HEK293 (cell line): Measurements from ENCODE around the gene CHKA.

ENCODE experiments used
- KLF10 ChIP-seq: fragments of 450-650 bp; IDR thresholded peaks from 2 replicates; pipeline ENCODE4 v1.5.1; 2018; ENCODE audit warnings: missing biosample characterization, mild to moderate bottlenecking, missing genetic modification characterization
- ZNF140 ChIP-seq: fragments of 450-650 bp; formaldehyde crosslinking; IDR thresholded peaks from 2 replicates; pipeline ENCODE4 v1.5.1; 2016; ENCODE audit warnings: missing biosample characterization, missing genetic modification characterization
- ZNF23 ChIP-seq: fragments of 450-650 bp; formaldehyde crosslinking; IDR thresholded peaks from 2 replicates; pipeline ENCODE4 v1.5.1; 2016; ENCODE audit warnings: missing biosample characterization, missing genetic modification characterization, borderline replicate concordance
- ZNF324 ChIP-seq: fragments of 450-650 bp; formaldehyde crosslinking; IDR thresholded peaks from 2 replicates; pipeline ENCODE4 v1.5.1; 2016; ENCODE audit warnings: missing biosample characterization, missing genetic modification characterization
- ZNF747 ChIP-seq: fragments of 450-650 bp; formaldehyde crosslinking; IDR thresholded peaks from 2 replicates; pipeline ENCODE4 v1.5.1; 2016; ENCODE audit warnings: missing biosample characterization, missing genetic modification characterization
- ZXDB ChIP-seq: fragments of 450-650 bp; formaldehyde crosslinking; IDR thresholded peaks from 2 replicates; pipeline ENCODE4 v1.5.1; 2016; ENCODE audit warnings: missing biosample characterization, missing genetic modification characterization
- TF ChIP-seq, protein P1 (sequence below): fragments of 450-650 bp; formaldehyde crosslinking; IDR thresholded peaks from 2 replicates; pipeline ENCODE4 v1.5.1; 2016; ENCODE audit warnings: missing biosample characterization, missing genetic modification characterization
- TF ChIP-seq, protein P2 (sequence below): fragments of 450-650 bp; formaldehyde crosslinking; IDR thresholded peaks from 2 replicates; pipeline ENCODE4 v1.5.1; 2016; ENCODE audit warnings: missing biosample characterization, missing genetic modification characterization
- TF ChIP-seq, protein P3 (sequence below): fragments of 450-650 bp; formaldehyde crosslinking; IDR thresholded peaks from 2 replicates; pipeline ENCODE4 v1.5.1; 2017; ENCODE audit warnings: missing biosample characterization, missing genetic modification characterization
- TF ChIP-seq, protein P4 (sequence below): fragments of 450-650 bp; IDR thresholded peaks from 2 replicates; pipeline ENCODE4 v1.5.1; 2018; ENCODE audit warnings: missing biosample characterization, mild to moderate bottlenecking, missing genetic modification characterization
- TF ChIP-seq, protein P5 (sequence below): sonication (generic); formaldehyde crosslinking; IDR thresholded peaks from 2 replicates; pipeline ENCODE4 v1.8.1; 2022; ENCODE audit warnings: mild to moderate bottlenecking, moderate library complexity, missing genetic modification reagents

DNA sequence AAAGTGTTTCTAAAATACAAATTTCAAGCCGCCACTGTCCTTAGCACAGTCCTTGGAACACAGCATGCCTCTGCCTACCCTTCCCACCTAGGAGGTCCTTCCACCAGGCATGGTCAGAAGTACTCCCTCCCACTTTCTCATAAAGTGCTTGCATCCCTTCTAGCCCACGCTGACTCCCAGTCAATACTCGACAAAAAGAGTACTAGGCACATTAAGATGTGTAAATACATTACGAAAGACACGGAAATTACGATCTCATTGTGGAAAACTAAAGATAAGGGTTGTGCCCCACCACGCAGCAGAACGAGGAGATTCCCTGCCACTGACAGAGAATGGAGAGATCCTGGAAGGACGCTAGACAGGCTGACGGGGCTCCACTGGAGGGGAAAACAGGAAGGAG lies 13.5 kb downstream of the CHKA start:
- TF ChIP-seq ZXDB: no peak
- TF ChIP-seq, protein P1, sequence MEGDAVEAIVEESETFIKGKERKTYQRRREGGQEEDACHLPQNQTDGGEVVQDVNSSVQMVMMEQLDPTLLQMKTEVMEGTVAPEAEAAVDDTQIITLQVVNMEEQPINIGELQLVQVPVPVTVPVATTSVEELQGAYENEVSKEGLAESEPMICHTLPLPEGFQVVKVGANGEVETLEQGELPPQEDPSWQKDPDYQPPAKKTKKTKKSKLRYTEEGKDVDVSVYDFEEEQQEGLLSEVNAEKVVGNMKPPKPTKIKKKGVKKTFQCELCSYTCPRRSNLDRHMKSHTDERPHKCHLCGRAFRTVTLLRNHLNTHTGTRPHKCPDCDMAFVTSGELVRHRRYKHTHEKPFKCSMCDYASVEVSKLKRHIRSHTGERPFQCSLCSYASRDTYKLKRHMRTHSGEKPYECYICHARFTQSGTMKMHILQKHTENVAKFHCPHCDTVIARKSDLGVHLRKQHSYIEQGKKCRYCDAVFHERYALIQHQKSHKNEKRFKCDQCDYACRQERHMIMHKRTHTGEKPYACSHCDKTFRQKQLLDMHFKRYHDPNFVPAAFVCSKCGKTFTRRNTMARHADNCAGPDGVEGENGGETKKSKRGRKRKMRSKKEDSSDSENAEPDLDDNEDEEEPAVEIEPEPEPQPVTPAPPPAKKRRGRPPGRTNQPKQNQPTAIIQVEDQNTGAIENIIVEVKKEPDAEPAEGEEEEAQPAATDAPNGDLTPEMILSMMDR: no peak
- TF ChIP-seq ZNF23: no peak
- TF ChIP-seq, protein P2, sequence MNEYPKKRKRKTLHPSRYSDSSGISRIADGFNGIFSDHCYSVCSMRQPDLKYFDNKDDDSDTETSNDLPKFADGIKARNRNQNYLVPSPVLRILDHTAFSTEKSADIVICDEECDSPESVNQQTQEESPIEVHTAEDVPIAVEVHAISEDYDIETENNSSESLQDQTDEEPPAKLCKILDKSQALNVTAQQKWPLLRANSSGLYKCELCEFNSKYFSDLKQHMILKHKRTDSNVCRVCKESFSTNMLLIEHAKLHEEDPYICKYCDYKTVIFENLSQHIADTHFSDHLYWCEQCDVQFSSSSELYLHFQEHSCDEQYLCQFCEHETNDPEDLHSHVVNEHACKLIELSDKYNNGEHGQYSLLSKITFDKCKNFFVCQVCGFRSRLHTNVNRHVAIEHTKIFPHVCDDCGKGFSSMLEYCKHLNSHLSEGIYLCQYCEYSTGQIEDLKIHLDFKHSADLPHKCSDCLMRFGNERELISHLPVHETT: no peak
- no peak for TF ChIP-seq ZNF140 (tag by site-specific recombination)
- TF ChIP-seq, protein P3, sequence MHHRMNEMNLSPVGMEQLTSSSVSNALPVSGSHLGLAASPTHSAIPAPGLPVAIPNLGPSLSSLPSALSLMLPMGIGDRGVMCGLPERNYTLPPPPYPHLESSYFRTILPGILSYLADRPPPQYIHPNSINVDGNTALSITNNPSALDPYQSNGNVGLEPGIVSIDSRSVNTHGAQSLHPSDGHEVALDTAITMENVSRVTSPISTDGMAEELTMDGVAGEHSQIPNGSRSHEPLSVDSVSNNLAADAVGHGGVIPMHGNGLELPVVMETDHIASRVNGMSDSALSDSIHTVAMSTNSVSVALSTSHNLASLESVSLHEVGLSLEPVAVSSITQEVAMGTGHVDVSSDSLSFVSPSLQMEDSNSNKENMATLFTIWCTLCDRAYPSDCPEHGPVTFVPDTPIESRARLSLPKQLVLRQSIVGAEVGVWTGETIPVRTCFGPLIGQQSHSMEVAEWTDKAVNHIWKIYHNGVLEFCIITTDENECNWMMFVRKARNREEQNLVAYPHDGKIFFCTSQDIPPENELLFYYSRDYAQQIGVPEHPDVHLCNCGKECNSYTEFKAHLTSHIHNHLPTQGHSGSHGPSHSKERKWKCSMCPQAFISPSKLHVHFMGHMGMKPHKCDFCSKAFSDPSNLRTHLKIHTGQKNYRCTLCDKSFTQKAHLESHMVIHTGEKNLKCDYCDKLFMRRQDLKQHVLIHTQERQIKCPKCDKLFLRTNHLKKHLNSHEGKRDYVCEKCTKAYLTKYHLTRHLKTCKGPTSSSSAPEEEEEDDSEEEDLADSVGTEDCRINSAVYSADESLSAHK (tag by site-specific recombination): no peak
- TF ChIP-seq ZNF747: no peak
- no peak for TF ChIP-seq KLF10
- no peak for TF ChIP-seq ZNF324 (tag by site-specific recombination)
- TF ChIP-seq, protein P4, sequence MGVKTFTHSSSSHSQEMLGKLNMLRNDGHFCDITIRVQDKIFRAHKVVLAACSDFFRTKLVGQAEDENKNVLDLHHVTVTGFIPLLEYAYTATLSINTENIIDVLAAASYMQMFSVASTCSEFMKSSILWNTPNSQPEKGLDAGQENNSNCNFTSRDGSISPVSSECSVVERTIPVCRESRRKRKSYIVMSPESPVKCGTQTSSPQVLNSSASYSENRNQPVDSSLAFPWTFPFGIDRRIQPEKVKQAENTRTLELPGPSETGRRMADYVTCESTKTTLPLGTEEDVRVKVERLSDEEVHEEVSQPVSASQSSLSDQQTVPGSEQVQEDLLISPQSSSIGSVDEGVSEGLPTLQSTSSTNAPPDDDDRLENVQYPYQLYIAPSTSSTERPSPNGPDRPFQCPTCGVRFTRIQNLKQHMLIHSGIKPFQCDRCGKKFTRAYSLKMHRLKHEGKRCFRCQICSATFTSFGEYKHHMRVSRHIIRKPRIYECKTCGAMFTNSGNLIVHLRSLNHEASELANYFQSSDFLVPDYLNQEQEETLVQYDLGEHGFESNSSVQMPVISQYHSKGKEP (tag by site-specific recombination): no peak
- TF ChIP-seq, protein P5, sequence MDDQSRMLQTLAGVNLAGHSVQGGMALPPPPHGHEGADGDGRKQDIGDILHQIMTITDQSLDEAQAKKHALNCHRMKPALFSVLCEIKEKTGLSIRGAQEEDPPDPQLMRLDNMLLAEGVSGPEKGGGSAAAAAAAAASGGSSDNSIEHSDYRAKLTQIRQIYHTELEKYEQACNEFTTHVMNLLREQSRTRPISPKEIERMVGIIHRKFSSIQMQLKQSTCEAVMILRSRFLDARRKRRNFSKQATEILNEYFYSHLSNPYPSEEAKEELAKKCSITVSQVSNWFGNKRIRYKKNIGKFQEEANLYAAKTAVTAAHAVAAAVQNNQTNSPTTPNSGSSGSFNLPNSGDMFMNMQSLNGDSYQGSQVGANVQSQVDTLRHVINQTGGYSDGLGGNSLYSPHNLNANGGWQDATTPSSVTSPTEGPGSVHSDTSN: no peak
